GM23338 (cell line): ENCODE results near the gene TSPAN5. TPM values are rescaled to one million over a fixed set of nuclear protein-coding genes. Genes with fewer than 3 reads are reported as not detected.

Experiments
- ATAC-seq: fragments of 200-7000 bp; cut with Tn5 transposase; 3 replicates; pipeline ENCODE4 v1.9.1; 2020
- DNase-seq: peaks from one replicate; pipeline ENCODE4 v3.0.0-alpha.2; 2015; ENCODE audit warnings: low spot score
- H2AFZ ChIP-seq: fragments of 200-600 bp; sonication (generic); 2 replicates; pipeline ENCODE4 v1.8.0; 2016; ENCODE audit warnings: antibody characterized with exemption, mild to moderate bottlenecking, moderate library complexity
- H3F3A ChIP-seq: fragments of 200-600 bp; sonication (generic); replicated peaks from 2 replicates; pipeline ENCODE4 v1.8.0; 2017; ENCODE audit warnings: antibody characterized with exemption, mixed run types, low read depth
- H3K27ac ChIP-seq: fragments of 200-600 bp; sonication (generic); 2 replicates; pipeline ENCODE4 v1.6.1; 2016; ENCODE audit warnings: low read depth
- H3K27me3 ChIP-seq: fragments of 200-600 bp; sonication (generic); 2 replicates; pipeline ENCODE4 v1.8.0; 2016; ENCODE audit warnings: mild to moderate bottlenecking, mixed run types, moderate library complexity; ENCODE audit not compliant: insufficient read depth
- H3K36me3 ChIP-seq: fragments of 200-600 bp; sonication (generic); 2 replicates; pipeline ENCODE4 v1.8.0; 2016; ENCODE audit warnings: mild to moderate bottlenecking; ENCODE audit not compliant: insufficient read depth
- H3K4me1 ChIP-seq: fragments of 200-600 bp; sonication (generic); 2 replicates; pipeline ENCODE4 v1.8.0; 2016; ENCODE audit warnings: mild to moderate bottlenecking, moderate library complexity; ENCODE audit not compliant: insufficient read depth
- H3K4me2 ChIP-seq: fragments of 200-600 bp; sonication (generic); 2 replicates; pipeline ENCODE4 v1.7.1; 2017; ENCODE audit warnings: mixed run types
- H3K4me3 ChIP-seq: fragments of 200-600 bp; sonication (generic); 2 replicates; pipeline ENCODE4 v1.6.1; 2016; ENCODE audit warnings: mixed run types
- H3K79me2 ChIP-seq: fragments of 200-600 bp; sonication (generic); replicated peaks from 2 replicates; pipeline ENCODE4 v1.8.0; 2017; ENCODE audit warnings: mild to moderate bottlenecking; ENCODE audit not compliant: insufficient read depth
- H3K9me2 ChIP-seq: fragments of 200-600 bp; sonication (generic); 2 replicates; pipeline ENCODE4 v1.8.0; 2017; ENCODE audit not compliant: insufficient read depth
- H4K20me1 ChIP-seq: fragments of 200-600 bp; sonication (generic); replicated peaks from 2 replicates; pipeline ENCODE4 v1.8.0; 2017; ENCODE audit warnings: mild to moderate bottlenecking; ENCODE audit not compliant: insufficient read depth
- H3K27ac Mint-ChIP-seq: 2 replicates; pipeline ENCODE4 v1.8.0; 2020; ENCODE audit warnings: inconsistent platforms, mild to moderate bottlenecking, moderate library complexity, mixed read lengths
- H3K27me3 Mint-ChIP-seq: 3 replicates; pipeline ENCODE4 v1.8.0; 2022; ENCODE audit warnings: low read depth, mild to moderate bottlenecking, moderate library complexity, mixed read lengths, inconsistent platforms; ENCODE audit not compliant: insufficient read depth, poor library complexity
- H3K36me3 Mint-ChIP-seq: 3 replicates; pipeline ENCODE4 v1.8.0; 2021; ENCODE audit warnings: low read depth, mild to moderate bottlenecking, inconsistent platforms, moderate library complexity, mixed read lengths
- H3K4me1 Mint-ChIP-seq: 3 replicates; pipeline ENCODE4 v1.8.0; 2020; ENCODE audit warnings: mild to moderate bottlenecking, inconsistent platforms, mixed read lengths
- H3K4me3 Mint-ChIP-seq: 3 replicates; pipeline ENCODE4 v1.8.0; 2021; ENCODE audit warnings: moderate library complexity, mild to moderate bottlenecking, inconsistent platforms, mixed read lengths
- H3K9me3 Mint-ChIP-seq: 3 replicates; pipeline ENCODE4 v1.8.0; 2020; ENCODE audit warnings: moderate library complexity, mild to moderate bottlenecking, inconsistent platforms, mixed read lengths
- CREB1 ChIP-seq: fragments of 250-450 bp; sonication (Bioruptor Pico); IDR thresholded peaks from 2 replicates; pipeline ENCODE4 v1.5.0; 2020; ENCODE audit warnings: low read depth, mild to moderate bottlenecking, moderate library complexity
- CTCF ChIP-seq, 2 experiments: fragments of 200-600 bp in 1 of 2; sonication (generic) in 1 of 2; conservative IDR thresholded peaks; 2 replicates each; pipeline versions ENCODE4 v1.5.1 to v1.6.1; 2016 to 2017; ENCODE audit warnings: antibody characterized with exemption in 2 of 2, low read depth in 2 of 2, mild to moderate bottlenecking in 2 of 2, moderate library complexity in 1 of 2
- EZH2 ChIP-seq: fragments of 200-600 bp; sonication (generic); IDR thresholded peaks from one replicate; pipeline ENCODE4 v1.8.0; 2017; ENCODE audit warnings: antibody characterized with exemption, mild to moderate bottlenecking, low read depth; ENCODE audit not compliant: unreplicated experiment
- EZH2phosphoT487 ChIP-seq: fragments of 200-600 bp; sonication (generic); IDR thresholded peaks from one replicate; pipeline ENCODE4 v1.8.1; 2018; ENCODE audit warnings: antibody characterized with exemption; ENCODE audit not compliant: unreplicated experiment
- JUNB ChIP-seq: IDR thresholded peaks from one replicate; pipeline ENCODE4 v1.6.1; 2016; ENCODE audit warnings: antibody characterized with exemption; ENCODE audit not compliant: unreplicated experiment
- NANOG ChIP-seq: IDR thresholded peaks from 2 replicates; pipeline ENCODE4 v1.6.1; 2016; ENCODE audit warnings: antibody characterized with exemption, borderline replicate concordance
- POLR2AphosphoS5 ChIP-seq: IDR thresholded peaks from 2 replicates; pipeline ENCODE4 v1.6.1; 2016; ENCODE audit warnings: antibody characterized with exemption, low read depth
- REST ChIP-seq: IDR thresholded peaks from one replicate; pipeline ENCODE4 v1.6.1; 2018; ENCODE audit warnings: antibody characterized with exemption; ENCODE audit not compliant: unreplicated experiment
- STAT1 ChIP-seq: IDR thresholded peaks from one replicate; pipeline ENCODE4 v1.6.1; 2016; ENCODE audit warnings: antibody characterized with exemption; ENCODE audit not compliant: unreplicated experiment
- ZNF114 ChIP-seq: fragments of 250-450 bp; sonication (Bioruptor Pico); IDR thresholded peaks from 2 replicates; pipeline ENCODE4 v1.5.0; 2020; ENCODE audit warnings: mild to moderate bottlenecking, moderate library complexity
- ZNF331 ChIP-seq: fragments of 250-450 bp; sonication (Bioruptor Pico); IDR thresholded peaks from 2 replicates; pipeline ENCODE4 v1.5.0; 2020; ENCODE audit warnings: low read depth, mild to moderate bottlenecking, moderate library complexity
- ZNF462 ChIP-seq: fragments of 250-450 bp; sonication (Bioruptor Pico); IDR thresholded peaks from 2 replicates; pipeline ENCODE4 v1.5.0; 2020; ENCODE audit warnings: mild to moderate bottlenecking, moderate library complexity
- polyA plus RNA-seq: library from polyadenylated mRNA; unstranded; fragments of >200 nt; fragmentation: Nextera tagmentation; extraction: Ambion mirVana; gene quantifications from 2 replicates; pipeline ENCODE4 v1.2.1, GENCODE V29; 2016
- total RNA-seq: library from RNA; depleted of rRNA; stranded (reverse); fragments of >200 nt; shearing (Covaris generic); gene quantifications from 2 replicates; pipeline ENCODE4 v1.2.3, GENCODE V29; 2014
- TF ChIP-seq, protein P1 (sequence below): IDR thresholded peaks from 2 replicates; pipeline ENCODE4 v1.6.1; 2016; ENCODE audit warnings: antibody characterized with exemption

Gene TSPAN5
- total and polyA plus RNA-seq, 2 experiments from 2014 or later: 18.6 to 21.5 TPM

- TF ChIP-seq REST (no peak), STAT1 (no peak), CREB1 (CRISPR knock-in tag) (no peak), EZH2 (no peak), POLR2AphosphoS5 (no peak), ZNF462 (no peak), ZNF114 (CRISPR knock-in tag) (no peak), ZNF331 (CRISPR knock-in tag) (no peak), CTCF (conservative IDR thresholded peaks at IDR 0.05; ENCODE audit: low read depth in 2 of 2) (no peak), NANOG (no peak), JUNB (no peak), EZH2phosphoT487 (no peak)
- TF ChIP-seq, protein P1, sequence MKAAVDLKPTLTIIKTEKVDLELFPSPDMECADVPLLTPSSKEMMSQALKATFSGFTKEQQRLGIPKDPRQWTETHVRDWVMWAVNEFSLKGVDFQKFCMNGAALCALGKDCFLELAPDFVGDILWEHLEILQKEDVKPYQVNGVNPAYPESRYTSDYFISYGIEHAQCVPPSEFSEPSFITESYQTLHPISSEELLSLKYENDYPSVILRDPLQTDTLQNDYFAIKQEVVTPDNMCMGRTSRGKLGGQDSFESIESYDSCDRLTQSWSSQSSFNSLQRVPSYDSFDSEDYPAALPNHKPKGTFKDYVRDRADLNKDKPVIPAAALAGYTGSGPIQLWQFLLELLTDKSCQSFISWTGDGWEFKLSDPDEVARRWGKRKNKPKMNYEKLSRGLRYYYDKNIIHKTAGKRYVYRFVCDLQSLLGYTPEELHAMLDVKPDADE: no peak
- Histone ChIP-seq H3K9me2 (no peaks in the 10 kb centered on the region; the same call in 1 of the 2 replicates), H2AFZ (no peak overlapping the region), H4K20me1 (no peaks in the 10 kb centered on the region; the same call in none of the 2 replicates), H3K4me3 (no peak overlapping the region), H3K36me3 (no peaks in the 10 kb centered on the region), H3K27ac (no peak overlapping the region), H3F3A (no peaks in the 10 kb centered on the region), H3K4me1 (peaks cover 31% of the 10 kb centered on the region), H3K4me2 (no peak overlapping the region), H3K79me2 (peaks cover 72% of the 10 kb centered on the region), H3K27me3 (no peaks in the 10 kb centered on the region)
- ATAC-seq (no peak), DNase-seq (no peak)
- peaks cover 7% of the 10 kb centered on the region for H3K27me3 Mint-ChIP-seq
- H3K27ac Mint-ChIP-seq: no peak overlapping the region
- no peak overlapping the region for H3K4me3 Mint-ChIP-seq
- no peaks in the 10 kb centered on the region for H3K9me3 Mint-ChIP-seq
- H3K36me3 Mint-ChIP-seq: no peaks in the 10 kb centered on the region
- H3K4me1 Mint-ChIP-seq: peaks cover 41% of the 10 kb centered on the region
These were observed 39.7 kb downstream of the TSPAN5 start for GRCh38 chr4:98618680-98619079.
